Tongue (tissue), 2 donors: ENCODE results near the gene MCRIP1. TPM values are rescaled to one million over a fixed set of nuclear protein-coding genes. Genes with fewer than 3 reads are reported as not detected.

Experiments used
- DNase-seq: peaks from one replicate; pipeline ENCODE4 v3.0.0-alpha.2; 2015
- total RNA-seq: library from RNA; depleted of rRNA; stranded (reverse); fragments of >200 nt; gene quantifications from one replicate; pipeline ENCODE4 v1.2.3, GENCODE V29; 2014

The MCRIP1 gene, protein sequence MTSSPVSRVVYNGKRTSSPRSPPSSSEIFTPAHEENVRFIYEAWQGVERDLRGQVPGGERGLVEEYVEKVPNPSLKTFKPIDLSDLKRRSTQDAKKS
- 111 TPM for total RNA-seq

DNA sequence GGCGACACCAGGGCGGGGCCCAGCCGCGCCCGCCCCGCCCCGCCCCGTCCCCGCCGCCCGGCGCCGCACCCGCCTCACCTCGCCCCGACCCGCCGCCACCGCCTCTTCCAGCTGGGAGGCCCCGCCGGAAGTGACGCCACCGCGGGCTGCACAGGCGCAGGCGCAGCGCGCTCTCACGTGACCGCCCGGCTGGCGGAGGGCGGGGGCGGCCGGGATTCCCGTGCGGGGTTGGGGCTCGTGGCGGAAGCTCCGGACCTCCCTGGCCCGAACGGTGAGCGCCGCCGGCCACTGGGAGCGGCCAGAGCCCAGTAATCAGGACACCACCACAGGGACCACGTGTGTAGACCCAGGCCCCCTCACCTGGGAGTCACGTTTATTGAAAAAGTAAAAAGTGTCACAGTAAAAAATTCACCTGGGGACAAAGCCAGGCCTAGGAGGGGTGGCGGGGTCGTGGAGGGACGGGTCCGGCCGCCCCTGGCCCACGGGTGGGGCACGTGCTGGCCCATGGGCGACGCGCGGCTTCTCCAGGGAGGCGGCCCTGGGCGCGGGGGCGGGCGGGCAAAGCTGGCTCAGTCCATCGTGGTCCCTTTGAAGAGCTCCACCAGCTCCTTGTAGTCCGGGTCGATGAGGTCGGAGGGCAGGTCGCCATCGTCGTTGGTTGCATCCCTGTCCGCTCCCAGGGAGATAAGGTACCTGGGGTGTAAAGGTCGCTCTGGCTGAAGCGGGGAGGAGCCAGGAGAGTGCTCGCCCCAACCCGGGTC is at the start of gene MCRIP1:
MCRIP1 (minus strand) TSS at position 132 of the 761 bp plus-strand sequence. CDS start 8,785 bp downstream, outside the sequence.
- DNase-seq, result peak; percentile 97

DNA sequence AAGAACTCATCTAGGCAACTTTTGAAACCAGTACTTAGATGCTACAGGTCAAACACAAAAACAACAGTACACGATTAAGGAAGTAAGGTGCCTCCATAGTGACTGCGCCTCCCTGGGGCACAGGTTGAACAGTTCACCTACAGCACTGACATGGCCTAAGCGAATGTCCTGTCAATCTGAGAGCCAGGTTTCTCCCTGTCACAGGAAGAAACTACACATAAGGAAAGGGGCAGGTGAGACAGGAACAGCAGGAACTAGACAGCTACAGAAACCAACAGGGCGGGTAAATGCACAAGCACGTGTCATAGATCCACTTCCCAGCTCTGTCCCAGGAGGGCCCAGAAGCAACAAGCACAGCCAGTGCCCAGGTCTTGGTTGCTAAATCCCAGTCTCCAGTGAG is 46.0 kb upstream of the MCRIP1 start:
- no peak for DNase-seq

DNA sequence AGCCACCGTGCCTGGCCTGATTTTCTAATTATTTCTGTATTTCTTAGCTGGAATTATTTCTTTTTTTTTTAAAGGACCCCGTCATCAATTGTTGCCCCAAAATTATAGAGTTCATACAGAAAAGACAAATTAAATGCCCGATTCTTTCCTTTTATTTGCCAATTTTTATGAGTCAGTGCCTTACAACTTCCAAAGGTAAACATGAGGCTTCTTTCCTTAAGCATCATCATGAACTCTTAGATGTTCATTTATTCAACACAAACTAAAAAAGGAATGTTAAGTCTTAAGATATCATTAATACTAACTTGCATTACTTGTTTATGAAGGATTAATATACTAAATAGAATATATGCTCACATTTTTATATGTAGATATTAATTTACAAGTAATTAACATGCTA is 45.2 kb upstream of the MCRIP1 start:
- no peak for DNase-seq

DNA sequence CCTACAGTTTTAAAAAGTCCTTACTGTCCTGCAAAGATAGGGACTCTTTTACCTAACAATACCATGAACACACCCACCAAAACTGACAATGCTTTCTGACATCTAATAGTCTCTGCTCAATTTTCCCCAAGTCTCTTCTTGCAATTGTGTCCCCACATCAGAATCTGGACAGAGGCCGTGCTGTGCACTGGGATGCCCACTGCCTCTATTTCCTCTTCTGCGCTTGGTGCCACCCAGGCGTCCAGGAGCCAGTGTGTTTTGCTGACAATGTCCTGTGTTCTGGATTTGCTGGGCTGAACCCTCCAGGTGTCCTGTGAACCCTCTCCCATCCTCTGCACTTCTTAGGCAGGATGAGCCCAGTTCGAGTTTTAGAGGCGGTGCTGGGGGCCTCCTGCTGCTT is 44.5 kb upstream of the MCRIP1 start:
- DNase-seq, result no peak

DNA sequence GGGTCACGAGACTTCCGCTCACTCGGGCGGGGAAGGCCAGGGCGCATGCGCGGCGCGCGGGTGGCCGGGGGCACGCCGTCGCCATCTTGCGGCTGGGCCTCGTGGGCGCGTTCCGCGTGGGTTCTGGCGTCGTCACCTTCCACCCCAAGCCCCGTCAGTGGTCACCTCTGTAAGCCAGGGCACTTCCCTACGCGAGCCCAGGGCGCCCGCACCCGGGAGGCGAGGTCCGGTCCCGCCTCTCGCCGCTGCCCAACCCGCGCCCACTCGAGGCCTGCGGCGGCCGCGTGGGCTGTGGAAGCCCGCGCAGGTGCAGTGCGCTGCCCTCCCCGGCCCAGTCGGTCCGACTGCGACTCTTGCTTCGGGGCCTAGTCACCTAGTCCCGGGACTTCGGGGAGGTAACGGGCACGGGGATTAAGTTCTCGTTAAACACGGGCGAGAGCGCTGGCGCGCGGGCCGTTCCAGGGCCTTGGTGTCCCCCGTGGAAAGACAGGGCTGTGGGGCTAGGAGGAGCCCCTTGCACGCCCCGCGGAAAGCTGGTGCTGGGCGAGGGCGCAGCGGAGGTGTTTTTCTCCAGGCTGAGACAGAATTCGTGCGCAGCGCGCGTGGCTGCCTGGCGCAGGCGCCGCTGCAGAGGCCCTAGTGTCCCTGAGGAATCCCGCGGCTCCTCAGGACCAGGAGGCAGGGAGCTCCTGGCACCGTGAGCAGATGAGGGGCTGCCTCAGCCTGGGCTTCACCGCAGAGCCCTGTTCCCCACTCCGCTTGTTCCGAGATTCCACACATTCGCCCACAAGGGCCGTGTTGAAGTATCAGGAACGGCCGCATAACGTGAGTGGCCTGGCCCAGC is 38.5 kb upstream of the MCRIP1 start:
- DNase-seq, result peak; percentile 97

DNA sequence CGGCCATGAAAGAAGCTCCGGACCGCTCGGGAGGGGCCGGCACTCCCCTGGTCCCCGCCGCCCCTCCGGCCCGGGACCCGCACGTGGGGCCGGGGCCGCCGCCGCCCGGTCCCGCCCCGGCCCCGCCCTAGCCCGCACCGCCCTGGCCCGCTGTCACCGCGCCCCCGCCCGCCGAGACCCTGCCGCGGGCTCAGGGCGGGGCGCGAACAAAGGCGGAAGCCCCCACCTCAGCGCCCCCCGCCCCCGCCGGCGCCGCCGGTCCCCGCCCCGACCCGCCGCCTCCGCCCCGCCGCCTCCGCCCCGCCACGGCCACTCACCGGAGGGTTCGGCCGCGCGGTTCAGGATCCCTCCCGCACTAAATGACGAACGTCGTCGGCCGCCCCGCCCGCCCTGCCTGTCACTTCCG is 37.9 kb upstream of the MCRIP1 start, which contains the start of gene ARHGDIA:
ARHGDIA (minus strand) TSS at position 357 of the 406 bp plus-strand sequence. CDS start 1,407 bp downstream, outside the sequence.
- no peak for DNase-seq

DNA sequence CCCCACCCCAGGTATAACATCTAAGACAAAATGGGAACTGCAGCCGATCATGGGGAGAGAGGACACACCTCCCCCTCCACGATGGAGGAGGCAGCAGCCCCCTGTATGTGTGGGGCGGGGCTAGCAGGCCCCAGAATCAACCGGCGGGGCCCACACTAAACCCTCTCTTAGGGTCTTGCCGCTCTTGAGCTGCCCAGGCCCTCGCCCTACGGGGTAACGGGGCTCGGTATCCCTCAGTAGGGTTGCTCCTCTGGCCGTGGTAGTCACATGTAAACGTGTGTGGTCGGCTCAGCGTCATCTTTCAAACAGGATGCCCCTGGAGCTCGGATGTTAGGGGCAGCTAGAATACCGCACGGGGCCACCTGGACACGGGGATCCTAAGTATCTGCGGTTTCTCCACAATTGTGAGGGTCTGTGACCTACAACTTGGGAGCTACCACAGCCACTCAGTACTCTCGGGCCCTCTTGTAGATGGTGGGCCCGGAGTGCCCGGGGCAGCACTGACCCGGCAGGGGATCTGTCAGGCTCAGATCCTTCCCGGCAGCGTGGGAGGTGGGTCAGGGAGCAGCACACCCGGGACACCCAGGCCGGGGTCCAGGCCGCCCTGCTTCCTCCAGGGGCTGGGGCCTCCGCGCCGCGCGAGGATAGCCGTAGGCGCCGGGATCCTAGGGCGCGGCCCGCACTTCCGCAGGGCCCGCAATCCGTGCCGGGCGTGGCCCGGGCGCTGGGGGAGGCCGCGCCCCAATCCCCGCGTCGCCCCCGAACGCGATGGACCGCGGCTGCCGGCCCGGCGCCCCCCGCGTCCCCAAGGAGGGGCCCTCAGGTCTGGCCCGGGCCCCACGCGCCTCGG is 37.3 kb upstream of the MCRIP1 start:
- peak; percentile 48 for DNase-seq

DNA sequence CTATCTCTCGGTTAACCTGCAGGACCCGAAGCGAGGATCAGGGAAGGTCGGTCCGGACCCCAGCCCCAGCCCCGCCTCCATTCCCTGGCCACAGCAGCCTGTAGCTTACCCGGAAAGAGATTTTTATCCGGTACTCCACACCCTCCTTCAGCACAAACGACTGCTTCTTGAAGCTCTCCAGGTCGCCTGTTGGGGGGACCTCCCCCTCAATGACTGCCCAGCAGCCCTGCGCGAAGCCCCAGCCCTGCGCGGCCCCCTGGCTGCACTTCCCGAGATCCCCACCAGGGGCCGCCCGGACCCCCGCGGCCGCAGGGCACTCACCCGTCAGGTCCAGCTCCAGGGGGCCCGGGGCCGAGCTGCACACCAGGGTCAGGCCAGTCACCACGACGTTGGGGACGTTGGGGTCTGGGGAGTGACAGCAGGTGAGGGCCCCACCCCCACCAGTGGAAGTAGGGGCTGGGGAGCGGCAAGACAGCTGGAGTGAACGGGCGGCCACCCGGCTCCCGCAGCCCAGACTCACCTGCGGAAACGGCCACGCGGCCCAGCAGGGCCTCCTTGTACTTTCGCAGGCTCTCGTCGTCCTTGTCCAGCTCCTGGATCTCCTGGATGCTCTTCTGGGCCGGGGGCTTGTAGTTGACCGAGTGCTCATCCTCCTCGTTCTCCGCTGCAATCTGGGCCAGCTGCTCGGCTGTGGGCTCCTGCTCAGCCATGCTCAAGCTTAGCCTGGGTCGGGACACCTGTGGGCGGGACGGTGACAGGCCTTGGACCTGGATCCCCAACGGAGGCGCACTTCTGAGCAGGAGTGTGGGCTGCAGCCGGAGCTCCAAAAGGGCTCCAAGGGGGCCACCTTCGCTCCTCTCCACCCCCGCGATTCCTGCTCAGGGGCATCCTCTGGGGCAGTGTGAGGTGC is 36.4 kb upstream of the MCRIP1 start:
- DNase-seq, result peak; percentile 62

DNA sequence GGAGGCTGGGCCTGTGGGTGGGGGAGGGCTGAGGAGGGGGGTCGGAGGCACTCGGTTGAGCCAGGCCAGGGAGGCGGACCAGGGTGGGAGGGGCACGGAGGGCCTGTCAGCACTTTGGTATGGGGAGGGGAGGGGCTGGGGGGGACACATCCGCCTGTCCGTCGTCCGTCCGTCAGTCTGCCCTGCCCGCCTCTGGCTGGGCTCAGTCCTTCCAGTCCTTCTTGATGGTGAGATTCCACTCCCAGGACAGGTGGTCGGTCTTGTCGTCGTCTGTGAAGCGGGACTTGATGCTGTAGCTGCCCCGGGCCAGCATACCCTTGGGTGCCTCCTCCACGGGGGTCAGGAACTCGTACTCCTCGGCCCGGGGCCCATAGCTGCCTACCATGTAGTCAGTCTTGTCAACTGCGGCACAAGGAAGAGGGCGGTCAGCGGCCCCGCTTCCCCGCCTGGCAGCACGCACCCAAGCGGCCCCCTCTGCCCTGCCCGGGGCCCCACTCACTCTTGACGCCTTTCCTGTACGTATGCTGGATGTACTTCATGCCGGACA is 35.7 kb upstream of the MCRIP1 start:
- peak; percentile 46 for DNase-seq

DNA sequence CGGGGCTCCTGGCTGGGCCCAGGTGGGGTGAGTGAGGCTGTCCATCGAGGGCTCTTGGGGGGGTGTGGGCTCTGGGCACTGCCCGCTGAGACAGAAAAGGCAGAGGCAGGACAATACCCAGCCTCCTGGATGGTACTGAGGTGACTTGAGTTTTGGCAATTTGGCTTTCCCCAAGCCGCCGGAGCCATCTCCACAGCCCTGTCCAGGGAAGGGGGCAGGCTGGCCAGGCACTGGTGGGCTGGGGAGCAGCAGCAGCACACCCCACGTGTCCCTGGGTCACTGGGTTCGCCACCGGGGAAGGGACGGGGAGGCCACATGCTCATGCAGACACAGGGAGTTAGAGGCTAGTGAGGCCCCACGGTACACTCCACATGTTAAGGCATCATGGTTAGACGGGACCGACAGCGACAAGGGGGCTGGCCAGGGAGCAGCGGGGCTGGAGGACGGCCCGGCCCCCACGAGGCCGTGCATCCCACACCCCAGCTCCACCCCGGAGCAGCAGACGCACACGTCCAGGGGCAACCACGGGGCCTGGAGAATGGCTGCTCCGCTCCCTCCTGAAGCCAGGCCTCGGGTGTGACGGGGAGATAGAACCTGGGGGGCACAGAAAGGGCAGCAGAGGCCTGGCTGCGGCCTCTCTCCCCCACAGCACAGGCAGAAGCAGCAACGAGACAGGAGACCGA is 35.0 kb upstream of the MCRIP1 start:
- DNase-seq, result no peak

DNA sequence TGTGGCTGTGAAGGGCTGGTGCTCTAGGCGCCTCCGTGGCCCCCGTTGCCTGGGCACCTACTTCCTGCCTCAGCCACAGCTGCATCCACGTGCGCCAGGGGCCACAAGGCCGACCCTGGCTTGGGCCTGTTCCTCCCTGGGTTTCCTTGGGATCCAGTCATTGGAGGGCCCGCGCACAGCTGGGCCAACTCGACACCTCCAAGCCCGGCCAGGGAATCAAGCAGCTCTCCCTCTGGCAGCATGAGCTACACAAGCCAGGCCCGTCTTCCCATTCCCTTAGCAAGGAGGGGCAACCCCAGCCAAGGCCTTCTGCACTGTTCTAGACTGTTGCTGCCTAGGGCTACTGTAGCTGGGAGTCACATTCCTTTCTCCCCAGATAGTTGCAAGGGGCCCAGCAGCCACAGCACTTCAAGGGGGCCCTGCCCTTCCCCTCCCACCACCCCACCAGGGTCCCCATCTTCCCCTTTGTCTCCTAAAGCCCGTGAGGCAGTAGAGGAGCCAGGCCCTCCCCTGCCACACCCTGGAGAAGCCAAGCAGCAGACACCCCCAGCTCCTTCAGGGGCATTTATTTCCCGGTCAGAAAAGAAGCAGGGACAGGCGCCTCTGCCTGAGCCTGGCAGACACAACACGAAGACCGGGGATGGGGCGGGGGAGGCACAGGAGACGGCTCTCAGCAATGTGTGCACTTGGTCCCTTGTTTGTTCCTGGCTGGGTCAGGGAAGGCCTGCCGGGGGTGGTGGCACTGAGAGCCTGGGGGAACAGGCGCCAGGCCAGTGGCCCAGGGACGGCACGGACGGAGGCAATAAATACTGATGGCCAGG is 34.3 kb upstream of the MCRIP1 start:
- no peak for DNase-seq

DNA sequence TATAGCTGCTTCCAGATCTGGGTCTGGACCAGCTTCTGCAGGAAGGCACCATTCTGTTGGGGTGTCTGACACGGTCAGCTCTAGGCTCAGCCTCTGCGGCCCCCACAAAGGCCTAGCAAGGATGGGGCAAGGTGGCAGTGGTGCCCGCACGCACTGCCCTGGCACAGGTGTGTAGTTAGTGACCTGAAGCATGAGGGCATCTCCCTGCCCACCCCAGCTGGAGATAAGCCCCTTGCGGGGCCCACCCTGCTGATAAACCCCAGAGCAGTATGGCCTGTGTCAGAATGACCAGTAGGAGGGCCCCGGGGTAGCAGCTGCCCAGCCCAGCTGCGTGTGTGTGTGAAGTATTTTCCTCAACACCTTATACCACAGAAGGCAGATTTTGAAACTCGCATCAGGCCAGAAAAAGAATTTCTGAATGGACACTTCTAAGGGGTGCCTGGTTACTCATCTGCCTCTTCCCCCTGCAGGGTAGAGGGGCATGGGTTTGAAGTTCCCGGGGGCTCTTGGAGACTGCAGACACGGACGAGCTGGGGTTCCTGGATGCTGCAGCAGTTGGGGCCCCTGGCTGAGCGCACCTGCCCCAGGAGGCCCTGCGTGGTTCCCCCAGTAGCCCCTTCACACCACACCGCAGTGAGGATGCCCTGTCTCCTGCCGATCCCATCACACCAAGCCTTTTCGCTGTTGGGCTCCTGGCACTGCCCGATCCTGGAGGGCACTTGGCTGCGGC is 33.5 kb upstream of the MCRIP1 start:
- no peak for DNase-seq

DNA sequence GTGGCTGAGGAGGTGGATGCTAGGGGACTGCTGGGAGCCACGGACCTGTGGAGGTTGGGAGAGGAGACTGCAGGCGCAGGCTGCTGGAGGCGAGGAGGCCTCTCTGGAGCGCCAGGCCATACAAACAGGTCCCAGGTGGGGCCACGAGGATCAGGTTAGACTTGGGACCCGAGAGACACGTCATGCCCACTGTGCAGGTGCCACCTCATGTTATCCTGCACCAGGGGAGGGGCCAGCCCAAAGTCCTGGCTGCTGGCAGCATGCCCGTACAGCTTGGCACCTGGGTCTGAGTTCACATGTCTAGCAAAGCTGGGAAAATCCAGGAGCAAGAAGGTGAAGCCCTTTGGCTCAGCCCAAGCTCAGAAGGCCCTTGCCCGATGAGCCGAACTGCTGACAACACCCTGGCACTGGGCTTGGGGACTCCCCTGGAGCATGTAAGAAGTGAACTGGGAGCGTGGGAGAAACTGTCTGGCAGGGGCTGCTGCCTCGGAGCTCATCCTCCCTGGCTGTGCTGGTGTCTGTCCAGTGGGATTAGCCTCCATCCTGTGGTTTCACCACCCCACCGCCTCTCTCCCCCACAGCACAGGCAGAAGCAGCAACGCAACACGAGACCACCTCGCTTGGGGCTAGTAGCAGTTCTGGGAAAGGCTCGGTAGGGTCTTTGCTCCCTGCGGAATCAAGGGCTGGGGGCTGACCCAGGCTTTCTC is 32.8 kb upstream of the MCRIP1 start:
- DNase-seq, result no peak

DNA sequence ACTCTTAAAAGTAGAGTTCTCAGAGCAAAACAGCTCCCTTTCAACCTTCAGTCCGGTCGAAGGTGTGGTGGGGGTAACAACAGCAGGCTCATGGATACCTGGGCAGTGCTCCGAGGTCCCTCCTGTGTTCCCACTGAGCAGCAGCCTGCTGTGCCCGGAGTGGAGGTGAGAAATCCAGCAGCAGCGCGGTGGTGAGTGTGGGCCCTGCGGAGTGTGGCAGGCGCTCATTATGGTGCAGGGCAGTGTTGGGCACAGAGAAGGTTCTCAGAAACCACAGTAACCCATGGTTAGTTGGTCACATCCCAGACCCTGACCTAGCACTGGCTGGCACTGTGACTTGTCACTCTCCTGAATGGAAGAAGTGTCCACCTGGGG is 32.3 kb upstream of the MCRIP1 start:
- no peak for DNase-seq

DNA sequence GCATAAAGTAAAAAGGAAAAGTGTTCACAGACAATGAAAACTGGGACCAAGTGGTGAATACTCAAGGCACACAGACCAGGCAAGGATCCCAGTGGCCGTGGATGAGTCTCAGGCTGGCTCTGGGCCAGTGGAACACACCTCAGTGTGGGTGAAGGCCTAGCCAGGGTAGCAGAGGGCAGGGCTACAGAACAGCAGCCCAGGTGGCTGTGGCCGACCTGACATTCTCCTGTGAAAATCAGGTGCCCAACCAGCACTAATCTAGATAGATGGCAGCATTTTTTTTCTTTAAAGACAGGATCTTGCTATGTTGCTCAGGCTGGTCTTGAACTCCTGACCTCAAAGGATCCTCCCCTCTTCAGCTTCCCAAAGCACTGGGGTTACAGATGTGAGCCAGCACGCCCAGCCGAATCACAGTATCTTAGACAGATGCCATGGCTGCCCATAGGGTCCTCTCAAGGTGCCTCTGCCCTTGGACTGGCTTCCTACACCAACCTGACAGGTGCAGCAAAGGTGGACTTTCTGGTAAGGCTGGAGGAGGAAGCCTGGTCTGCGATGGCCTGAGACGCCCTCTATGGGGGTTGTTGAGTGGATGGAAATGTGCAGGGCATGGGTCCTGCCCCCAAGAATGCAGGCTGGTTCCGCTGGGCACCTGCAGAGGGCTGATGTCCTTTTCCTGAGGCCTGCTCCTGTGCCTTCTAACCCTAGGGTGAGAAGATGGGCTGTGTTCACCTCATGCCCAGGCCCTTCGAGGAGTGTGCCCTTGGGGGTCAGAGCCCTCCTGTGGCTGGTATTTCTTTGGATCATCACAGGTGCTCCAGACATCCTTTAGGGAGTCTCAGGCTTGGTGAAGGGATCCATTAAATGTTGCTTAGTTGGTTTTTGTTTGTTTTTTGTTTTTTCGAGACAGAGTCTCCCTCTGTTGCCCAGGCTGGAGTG is 31.0 kb upstream of the MCRIP1 start:
- DNase-seq, result no peak

DNA sequence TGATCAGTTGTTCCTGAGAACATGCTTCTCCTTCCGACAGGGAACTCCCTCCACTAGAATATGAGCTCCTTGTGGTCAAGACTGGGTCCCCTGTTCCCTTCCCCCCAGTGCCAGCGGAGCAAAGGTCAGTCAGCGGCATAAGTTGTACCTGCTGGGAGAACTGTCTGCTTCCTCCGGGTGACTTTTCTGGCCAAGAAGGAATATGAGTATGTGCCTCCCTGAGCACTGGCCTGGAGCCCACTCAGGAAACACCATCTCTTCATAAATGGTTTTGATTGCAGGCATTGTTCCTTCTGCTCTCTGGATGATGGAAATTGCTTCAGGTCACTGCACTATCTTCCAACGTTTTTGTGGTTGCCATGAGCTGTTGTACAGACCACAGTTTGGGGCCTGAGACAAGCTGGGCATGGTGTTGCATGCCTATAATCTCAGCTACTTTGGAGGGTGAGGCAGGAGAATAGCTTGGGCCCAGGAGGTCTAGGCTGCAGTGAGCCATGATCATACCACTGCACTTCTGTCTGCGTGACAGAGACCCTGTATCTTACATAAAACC is 30.1 kb upstream of the MCRIP1 start:
- no peak for DNase-seq
